GM23338 (cell line): ENCODE measurements around the gene TAF3. TPM values are rescaled to one million over a fixed set of nuclear protein-coding genes. Genes with fewer than 3 reads are reported as not detected.

Experiments used
- ATAC-seq: fragments of 200-7000 bp; cut with Tn5 transposase; 3 replicates; pipeline ENCODE4 v1.9.1; 2020
- DNase-seq: peaks from one replicate; pipeline ENCODE4 v3.0.0-alpha.2; 2015; ENCODE audit warnings: low spot score
- H2AFZ ChIP-seq: fragments of 200-600 bp; sonication (generic); 2 replicates; pipeline ENCODE4 v1.8.0; 2016; ENCODE audit warnings: antibody characterized with exemption, mild to moderate bottlenecking, moderate library complexity
- H3F3A ChIP-seq: fragments of 200-600 bp; sonication (generic); replicated peaks from 2 replicates; pipeline ENCODE4 v1.8.0; 2017; ENCODE audit warnings: antibody characterized with exemption, mixed run types, low read depth
- H3K27ac ChIP-seq: fragments of 200-600 bp; sonication (generic); 2 replicates; pipeline ENCODE4 v1.6.1; 2016; ENCODE audit warnings: low read depth
- H3K27me3 ChIP-seq: fragments of 200-600 bp; sonication (generic); 2 replicates; pipeline ENCODE4 v1.8.0; 2016; ENCODE audit warnings: mild to moderate bottlenecking, mixed run types, moderate library complexity; ENCODE audit not compliant: insufficient read depth
- H3K36me3 ChIP-seq: fragments of 200-600 bp; sonication (generic); 2 replicates; pipeline ENCODE4 v1.8.0; 2016; ENCODE audit warnings: mild to moderate bottlenecking; ENCODE audit not compliant: insufficient read depth
- H3K4me1 ChIP-seq: fragments of 200-600 bp; sonication (generic); 2 replicates; pipeline ENCODE4 v1.8.0; 2016; ENCODE audit warnings: mild to moderate bottlenecking, moderate library complexity; ENCODE audit not compliant: insufficient read depth
- H3K4me2 ChIP-seq: fragments of 200-600 bp; sonication (generic); 2 replicates; pipeline ENCODE4 v1.7.1; 2017; ENCODE audit warnings: mixed run types
- H3K4me3 ChIP-seq: fragments of 200-600 bp; sonication (generic); 2 replicates; pipeline ENCODE4 v1.6.1; 2016; ENCODE audit warnings: mixed run types
- H3K79me2 ChIP-seq: fragments of 200-600 bp; sonication (generic); replicated peaks from 2 replicates; pipeline ENCODE4 v1.8.0; 2017; ENCODE audit warnings: mild to moderate bottlenecking; ENCODE audit not compliant: insufficient read depth
- H3K9me2 ChIP-seq: fragments of 200-600 bp; sonication (generic); 2 replicates; pipeline ENCODE4 v1.8.0; 2017; ENCODE audit not compliant: insufficient read depth
- H4K20me1 ChIP-seq: fragments of 200-600 bp; sonication (generic); replicated peaks from 2 replicates; pipeline ENCODE4 v1.8.0; 2017; ENCODE audit warnings: mild to moderate bottlenecking; ENCODE audit not compliant: insufficient read depth
- H3K27ac Mint-ChIP-seq: 2 replicates; pipeline ENCODE4 v1.8.0; 2020; ENCODE audit warnings: inconsistent platforms, mild to moderate bottlenecking, moderate library complexity, mixed read lengths
- H3K27me3 Mint-ChIP-seq: 3 replicates; pipeline ENCODE4 v1.8.0; 2022; ENCODE audit warnings: low read depth, mild to moderate bottlenecking, moderate library complexity, mixed read lengths, inconsistent platforms; ENCODE audit not compliant: insufficient read depth, poor library complexity
- H3K36me3 Mint-ChIP-seq: 3 replicates; pipeline ENCODE4 v1.8.0; 2021; ENCODE audit warnings: low read depth, mild to moderate bottlenecking, inconsistent platforms, moderate library complexity, mixed read lengths
- H3K4me1 Mint-ChIP-seq: 3 replicates; pipeline ENCODE4 v1.8.0; 2020; ENCODE audit warnings: mild to moderate bottlenecking, inconsistent platforms, mixed read lengths
- H3K4me3 Mint-ChIP-seq: 3 replicates; pipeline ENCODE4 v1.8.0; 2021; ENCODE audit warnings: moderate library complexity, mild to moderate bottlenecking, inconsistent platforms, mixed read lengths
- H3K9me3 Mint-ChIP-seq: 3 replicates; pipeline ENCODE4 v1.8.0; 2020; ENCODE audit warnings: moderate library complexity, mild to moderate bottlenecking, inconsistent platforms, mixed read lengths
- CREB1 ChIP-seq: fragments of 250-450 bp; sonication (Bioruptor Pico); IDR thresholded peaks from 2 replicates; pipeline ENCODE4 v1.5.0; 2020; ENCODE audit warnings: low read depth, mild to moderate bottlenecking, moderate library complexity
- CTCF ChIP-seq, 2 experiments: fragments of 200-600 bp in 1 of 2; sonication (generic) in 1 of 2; conservative IDR thresholded peaks; 2 replicates each; pipeline versions ENCODE4 v1.5.1 to v1.6.1; 2016 to 2017; ENCODE audit warnings: antibody characterized with exemption in 2 of 2, low read depth in 2 of 2, mild to moderate bottlenecking in 2 of 2, moderate library complexity in 1 of 2
- ETS1 ChIP-seq: IDR thresholded peaks from 2 replicates; pipeline ENCODE4 v1.6.1; 2016; ENCODE audit warnings: antibody characterized with exemption
- EZH2phosphoT487 ChIP-seq: fragments of 200-600 bp; sonication (generic); IDR thresholded peaks from one replicate; pipeline ENCODE4 v1.8.1; 2018; ENCODE audit warnings: antibody characterized with exemption; ENCODE audit not compliant: unreplicated experiment
- NANOG ChIP-seq: IDR thresholded peaks from 2 replicates; pipeline ENCODE4 v1.6.1; 2016; ENCODE audit warnings: antibody characterized with exemption, borderline replicate concordance
- POLR2AphosphoS5 ChIP-seq: IDR thresholded peaks from 2 replicates; pipeline ENCODE4 v1.6.1; 2016; ENCODE audit warnings: antibody characterized with exemption, low read depth
- REST ChIP-seq: IDR thresholded peaks from one replicate; pipeline ENCODE4 v1.6.1; 2018; ENCODE audit warnings: antibody characterized with exemption; ENCODE audit not compliant: unreplicated experiment
- ZNF331 ChIP-seq: fragments of 250-450 bp; sonication (Bioruptor Pico); IDR thresholded peaks from 2 replicates; pipeline ENCODE4 v1.5.0; 2020; ENCODE audit warnings: low read depth, mild to moderate bottlenecking, moderate library complexity
- ZNF462 ChIP-seq: fragments of 250-450 bp; sonication (Bioruptor Pico); IDR thresholded peaks from 2 replicates; pipeline ENCODE4 v1.5.0; 2020; ENCODE audit warnings: mild to moderate bottlenecking, moderate library complexity
- polyA plus RNA-seq: library from polyadenylated mRNA; unstranded; fragments of >200 nt; fragmentation: Nextera tagmentation; extraction: Ambion mirVana; gene quantifications from 2 replicates; pipeline ENCODE4 v1.2.1, GENCODE V29; 2016
- total RNA-seq: library from RNA; depleted of rRNA; stranded (reverse); fragments of >200 nt; shearing (Covaris generic); gene quantifications from 2 replicates; pipeline ENCODE4 v1.2.3, GENCODE V29; 2014

TAF3 gene
- total and polyA plus RNA-seq, 2 experiments from 2014 or later: 6.4 to 15.2 TPM

- no peak overlapping the region for H3K27ac ChIP-seq
- no peak overlapping the region for H2AFZ ChIP-seq
- H3K79me2 ChIP-seq: no peaks in the 10 kb centered on the region
- H3K4me1 ChIP-seq: peaks cover 16% of the 10 kb centered on the region; the same call in 1 of the 2 replicates
- TF ChIP-seq ZNF462 (CRISPR knock-in tag) (no peak), ZNF331 (no peak), EZH2phosphoT487 (no peak), NANOG (no peak), POLR2AphosphoS5 (no peak), CTCF (conservative IDR thresholded peaks at IDR 0.05; ENCODE audit: low read depth in 2 of 2) (no peak), CREB1 (CRISPR knock-in tag) (no peak), ETS1 (no peak), REST (no peak)
- H3K4me3 ChIP-seq: no peak overlapping the region
- H4K20me1 ChIP-seq: no peaks in the 10 kb centered on the region
- no peak for DNase-seq
- no peaks in the 10 kb centered on the region for H3K27me3 Mint-ChIP-seq
- ATAC-seq: no peak
- no peak overlapping the region for H3K4me2 ChIP-seq
- no peaks in the 10 kb centered on the region for H3K27me3 ChIP-seq
- no peaks in the 10 kb centered on the region for H3K9me3 Mint-ChIP-seq
- H3F3A ChIP-seq: no peaks in the 10 kb centered on the region
- no peaks in the 10 kb centered on the region for H3K36me3 ChIP-seq
- peaks cover 14% of the 10 kb centered on the region for H3K4me1 Mint-ChIP-seq
- H3K27ac Mint-ChIP-seq: no peak overlapping the region
- H3K4me3 Mint-ChIP-seq: no peak overlapping the region
- no peaks in the 10 kb centered on the region for H3K36me3 Mint-ChIP-seq
- H3K9me2 ChIP-seq: no peaks in the 10 kb centered on the region
Measured at GRCh38 chr10:8014649-8015048, 196.3 kb downstream of the TAF3 start.
